ENCODE data around the gene SRGAP3. TPM values are rescaled to one million over a fixed set of nuclear protein-coding genes. Genes with fewer than 3 reads are reported as not detected.
A peak's percentile ranks its signal among the peaks of the same experiment; 100 is the strongest.

Gene SRGAP3
- total RNA-seq, 2 donors from 2014 or later: 10.9 to 11.4 TPM

DNA sequence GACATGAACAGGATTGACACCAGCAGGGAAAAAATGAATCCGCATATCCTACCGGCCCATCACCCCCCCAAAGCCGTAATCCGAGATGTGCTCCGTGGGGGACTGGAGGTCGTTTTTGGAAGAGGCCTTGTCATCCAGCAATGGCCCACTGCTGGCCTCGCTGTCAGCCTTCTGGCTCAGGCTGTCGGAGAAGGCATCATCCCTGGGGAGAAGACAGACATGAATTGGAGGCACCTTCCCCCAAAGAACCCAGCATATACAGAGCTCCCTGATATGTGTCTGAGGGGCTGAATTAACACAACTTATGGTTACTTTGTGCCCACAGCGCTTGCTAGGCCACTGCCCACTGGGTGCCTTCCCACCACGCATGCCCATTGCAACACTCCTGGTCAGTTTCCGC, 256.6 kb downstream of the SRGAP3 start:
- no peaks in the 10 kb centered on the region for H3K9me3 ChIP-seq
- peaks cover 4% of the 10 kb centered on the region for H3K4me1 ChIP-seq
- intact Hi-C loops (cut with DNase I): no loop called here
- no peak for TF ChIP-seq POLR2A (IDR thresholded peaks at IDR 0.05)
- TF ChIP-seq, protein P1, sequence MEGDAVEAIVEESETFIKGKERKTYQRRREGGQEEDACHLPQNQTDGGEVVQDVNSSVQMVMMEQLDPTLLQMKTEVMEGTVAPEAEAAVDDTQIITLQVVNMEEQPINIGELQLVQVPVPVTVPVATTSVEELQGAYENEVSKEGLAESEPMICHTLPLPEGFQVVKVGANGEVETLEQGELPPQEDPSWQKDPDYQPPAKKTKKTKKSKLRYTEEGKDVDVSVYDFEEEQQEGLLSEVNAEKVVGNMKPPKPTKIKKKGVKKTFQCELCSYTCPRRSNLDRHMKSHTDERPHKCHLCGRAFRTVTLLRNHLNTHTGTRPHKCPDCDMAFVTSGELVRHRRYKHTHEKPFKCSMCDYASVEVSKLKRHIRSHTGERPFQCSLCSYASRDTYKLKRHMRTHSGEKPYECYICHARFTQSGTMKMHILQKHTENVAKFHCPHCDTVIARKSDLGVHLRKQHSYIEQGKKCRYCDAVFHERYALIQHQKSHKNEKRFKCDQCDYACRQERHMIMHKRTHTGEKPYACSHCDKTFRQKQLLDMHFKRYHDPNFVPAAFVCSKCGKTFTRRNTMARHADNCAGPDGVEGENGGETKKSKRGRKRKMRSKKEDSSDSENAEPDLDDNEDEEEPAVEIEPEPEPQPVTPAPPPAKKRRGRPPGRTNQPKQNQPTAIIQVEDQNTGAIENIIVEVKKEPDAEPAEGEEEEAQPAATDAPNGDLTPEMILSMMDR (IDR thresholded peaks at IDR 0.05): no peak
- ATAC-seq (no peak), DNase-seq (no peak)
- 81 to 85% methylated on average over 9 to 11 of the region's 11 CpGs for WGBS, 2 donors
- H3K4me3 ChIP-seq: no peak overlapping the region
- no peaks in the 10 kb centered on the region for H3K36me3 ChIP-seq (replicated peaks in 1 of 2; ENCODE audit: insufficient read depth in 1 of 2, low read depth in 2 of 2)
- H3K27ac ChIP-seq: no peak overlapping the region
- no peaks in the 10 kb centered on the region for H3K27me3 ChIP-seq

DNA sequence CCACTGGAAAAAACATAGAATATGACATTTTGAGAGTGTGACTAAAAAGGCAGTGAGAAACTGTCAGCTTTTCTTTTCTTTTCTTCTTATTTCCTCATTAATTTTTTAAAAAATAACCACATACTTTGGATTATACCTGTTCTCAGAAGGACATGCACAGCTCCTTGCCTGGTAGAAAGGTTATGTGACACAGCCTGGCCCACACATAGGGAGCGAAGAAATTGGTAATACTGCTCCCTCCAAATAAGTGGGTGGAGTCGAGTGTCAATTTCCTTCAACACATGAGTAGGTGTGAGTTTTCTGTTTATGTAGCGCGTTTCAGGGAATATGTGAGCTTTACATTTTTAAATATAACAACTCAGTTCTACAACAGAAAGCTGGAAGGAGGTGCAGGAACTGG, 257.2 kb downstream of the SRGAP3 start:
- intact Hi-C loops (cut with DNase I): no loop called here
- Histone ChIP-seq H3K27me3 (no peaks in the 10 kb centered on the region), H3K4me1 (peaks cover 3% of the 10 kb centered on the region), H3K36me3 (replicated peaks in 1 of 2; ENCODE audit: insufficient read depth in 1 of 2, low read depth in 2 of 2) (no peaks in the 10 kb centered on the region), H3K9me3 (no peaks in the 10 kb centered on the region), H3K4me3 (no peak overlapping the region), H3K27ac (no peak overlapping the region)
- DNase-seq (no peak), ATAC-seq (no peak)
- WGBS, 2 donors: 89 to 93% methylated on average over 4 of the region's 4 CpGs
- TF ChIP-seq, protein P1 (IDR thresholded peaks at IDR 0.05): no peak
- TF ChIP-seq POLR2A (IDR thresholded peaks at IDR 0.05): no peak

DNA sequence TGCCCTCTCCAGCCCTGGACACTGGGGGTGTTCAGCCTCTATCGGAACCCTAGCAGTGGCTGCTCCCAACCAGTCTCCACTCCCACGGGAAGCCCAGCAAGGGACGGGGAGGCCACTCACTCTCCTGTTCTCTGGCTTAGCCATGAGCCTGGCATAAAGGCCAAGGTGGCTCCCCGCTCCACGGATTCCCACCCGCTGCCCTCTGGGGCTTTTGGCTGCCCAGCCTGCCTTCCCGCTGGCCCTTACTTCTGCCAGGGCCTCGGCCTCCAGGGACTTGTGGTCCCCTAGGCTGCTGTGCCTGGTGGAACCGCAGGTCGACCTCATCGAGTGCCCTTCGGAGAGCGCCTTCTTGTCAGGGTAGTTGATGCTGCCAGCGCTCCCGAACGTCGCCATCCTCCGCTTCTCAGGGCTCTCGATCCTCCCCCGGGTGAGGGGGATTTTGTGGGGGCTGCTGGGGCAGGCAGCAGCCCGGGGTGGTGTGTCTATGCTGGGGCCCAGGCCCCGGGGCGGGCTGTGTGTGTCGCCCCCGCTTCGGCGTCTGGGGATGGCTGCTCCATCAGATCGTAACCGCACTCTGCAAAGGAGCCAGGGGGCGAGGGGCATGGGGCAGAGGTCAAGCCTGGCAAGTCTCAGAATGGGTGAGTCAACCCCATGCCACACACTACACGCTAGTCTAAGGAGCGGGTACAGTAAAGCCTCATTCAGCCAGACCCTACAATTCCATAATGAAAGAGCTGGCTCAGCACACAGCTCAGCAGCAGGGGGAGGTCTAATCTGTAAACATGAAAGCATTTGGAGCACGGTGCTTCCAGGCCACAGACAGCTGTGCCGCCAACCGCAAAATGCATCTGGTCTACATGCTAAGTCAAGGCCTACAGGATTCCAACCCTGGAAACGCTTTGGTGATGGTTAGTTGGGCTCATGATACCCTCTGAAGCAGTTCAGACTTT, 258.9 kb downstream of the SRGAP3 start:
- H3K4me1 ChIP-seq: no peaks in the 10 kb centered on the region
- WGBS, 2 donors: 93 to 94% methylated on average over 26 to 34 of the region's 36 CpGs
- DNase-seq (peak in 1 of 4 donors; percentile 24), ATAC-seq (no peak)
- no peaks in the 10 kb centered on the region for H3K27me3 ChIP-seq
- intact Hi-C loops (cut with DNase I): no loop called here
- TF ChIP-seq POLR2A (IDR thresholded peaks at IDR 0.05): no peak
- TF ChIP-seq, protein P1 (IDR thresholded peaks at IDR 0.05): no peak
- H3K36me3 ChIP-seq (replicated peaks in 1 of 2; ENCODE audit: insufficient read depth in 1 of 2, low read depth in 2 of 2): no peaks in the 10 kb centered on the region
- no peaks in the 10 kb centered on the region for H3K9me3 ChIP-seq
- H3K27ac ChIP-seq: no peak overlapping the region
- H3K4me3 ChIP-seq: no peak overlapping the region

DNA sequence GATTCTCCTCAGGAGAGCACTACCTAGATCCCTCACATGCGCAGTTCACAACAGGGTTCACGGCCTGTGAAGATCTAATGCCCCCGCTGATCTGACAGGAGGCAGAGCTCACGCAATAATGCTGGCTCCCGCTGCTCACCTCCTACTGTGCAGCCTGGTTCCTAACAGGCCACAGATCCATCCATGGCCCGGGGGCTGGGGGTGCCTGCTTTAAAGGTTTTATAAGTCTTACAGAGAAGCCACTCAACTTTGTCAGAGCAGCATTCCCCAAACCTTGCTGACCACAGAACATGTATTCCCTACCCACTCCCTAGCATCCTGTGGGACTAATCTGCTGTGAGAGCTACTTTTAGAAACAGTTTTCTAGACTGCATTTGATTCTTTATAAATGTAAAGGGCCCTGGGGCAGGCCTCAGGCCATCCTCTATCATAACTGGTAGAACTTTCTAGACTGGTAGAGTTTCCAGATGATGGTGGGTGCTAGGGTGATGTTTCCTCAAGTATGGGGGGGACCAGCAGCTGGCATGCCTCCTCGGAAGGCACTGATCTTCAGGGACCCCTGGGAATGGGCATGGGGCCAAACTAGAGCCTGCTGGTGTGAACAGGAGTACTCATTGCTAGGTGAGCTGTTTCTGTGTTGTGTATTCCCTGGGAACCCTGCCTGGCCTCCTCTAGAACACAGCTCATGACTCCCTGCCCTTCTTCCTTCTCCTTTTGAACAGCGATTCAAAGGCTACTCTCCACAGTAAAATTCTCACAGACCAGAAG, 260.5 kb downstream of the SRGAP3 start:
- intact Hi-C loops (cut with DNase I): no loop called here
- TF ChIP-seq, protein P1 (IDR thresholded peaks at IDR 0.05): no peak
- TF ChIP-seq POLR2A (IDR thresholded peaks at IDR 0.05): no peak
- H3K36me3 ChIP-seq (replicated peaks in 1 of 2; ENCODE audit: insufficient read depth in 1 of 2, low read depth in 2 of 2): no peaks in the 10 kb centered on the region
- 68 to 90% methylated on average over 4 to 8 of the region's 8 CpGs for WGBS, 2 donors
- no peak overlapping the region for H3K4me3 ChIP-seq
- no peaks in the 10 kb centered on the region for H3K9me3 ChIP-seq
- no peak for DNase-seq
- H3K27ac ChIP-seq: no peak overlapping the region
- ATAC-seq: no peak
- H3K4me1 ChIP-seq: no peaks in the 10 kb centered on the region
- H3K27me3 ChIP-seq: no peaks in the 10 kb centered on the region

Measured in body of pancreas (tissue), 4 donors.